ENCODE data around the gene R3HDM4. TPM values are rescaled to one million over a fixed set of nuclear protein-coding genes. Genes with fewer than 3 reads are reported as not detected.

Gene R3HDM4
- polyA plus RNA-seq, 2 of the 4 experiments (the other 2 are of a cell fraction) = 22.7 to 24.8 TPM

DNA sequence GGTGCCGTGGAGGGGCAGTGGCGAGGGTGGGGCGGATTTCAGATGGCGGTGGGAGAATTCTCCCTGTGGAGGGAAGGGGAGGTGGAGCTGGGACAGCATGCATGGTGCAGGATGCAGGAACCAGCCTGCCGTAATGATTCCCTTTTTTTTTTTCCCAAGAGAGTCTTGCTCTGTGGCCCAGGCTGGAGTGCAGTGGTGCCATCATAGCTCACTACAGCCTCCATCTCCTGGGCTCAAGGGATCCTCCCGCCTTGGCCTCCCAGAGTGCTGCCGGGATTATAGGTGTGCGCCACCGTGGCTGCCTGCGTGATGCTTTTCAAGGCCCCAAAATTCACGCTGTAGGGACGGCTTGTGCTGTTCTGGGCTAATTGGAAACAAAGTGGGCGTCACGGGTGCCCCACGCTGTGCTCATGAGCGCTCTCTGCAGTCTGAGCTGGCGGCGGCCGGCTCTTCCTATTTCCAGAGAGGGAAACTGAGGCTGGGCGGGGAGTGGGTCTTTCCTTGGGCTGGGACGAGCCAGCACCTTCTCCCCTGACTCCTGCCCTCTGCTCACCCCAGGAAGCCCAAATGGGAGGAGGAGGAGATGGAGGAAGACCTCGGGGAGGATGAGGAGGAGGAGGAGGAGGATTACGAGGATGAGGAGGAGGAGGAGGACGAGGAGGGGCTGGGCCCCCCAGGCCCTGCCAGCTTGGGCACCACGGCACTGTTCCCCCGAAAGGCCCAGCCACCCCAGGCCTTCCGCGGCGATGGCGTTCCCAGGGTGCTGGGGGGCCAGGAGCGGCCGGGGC is 19.0 kb upstream of the R3HDM4 start:
- ChIA-PET POLR2A (no interaction called here), CTCF (interaction anchor here (0.5 to 1.6 kb wide), 5 partner anchors 9 to 37 kb away, joined by 3 to 5 read pairs (median 5); no protein-coding TSS in a partner anchor)
- Histone ChIP-seq H3K4me3 (no peak overlapping the region), H3K9me3 (no peaks in the 10 kb centered on the region), H3K4me1 (peaks cover 42% of the 10 kb centered on the region), H3K27ac (peak overlapping the region in 1 of 2 experiments; percentile 88; a peak in 3 of 6 replicates), H3K4me2 (no peak overlapping the region)
- no peak for DNase-seq (ENCODE audit: low read depth in 1 of 2, low spot score in 1 of 2)
- TF ChIP-seq RCOR1 (IDR thresholded peaks at IDR 0.05; ENCODE audit: low read depth, low read length) = no peak
- no peak for TF ChIP-seq JUN (IDR thresholded peaks at IDR 0.05)
- TF ChIP-seq RAD21 (conservative IDR thresholded peaks at IDR 0.05 in 1 of 2, IDR thresholded peaks at IDR 0.05 in 1 of 2) = no peak
- TF ChIP-seq EP300 (IDR thresholded peaks at IDR 0.05) = no peak
- TF ChIP-seq, protein P1, sequence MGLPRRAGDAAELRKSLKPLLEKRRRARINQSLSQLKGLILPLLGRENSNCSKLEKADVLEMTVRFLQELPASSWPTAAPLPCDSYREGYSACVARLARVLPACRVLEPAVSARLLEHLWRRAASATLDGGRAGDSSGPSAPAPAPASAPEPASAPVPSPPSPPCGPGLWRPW (IDR thresholded peaks at IDR 0.05) = no peak
- no peak for TF ChIP-seq JUNB (IDR thresholded peaks at IDR 0.05)
- TF ChIP-seq MAFK (IDR thresholded peaks at IDR 0.05; ENCODE audit: partially characterized antibody) = no peak
- TF ChIP-seq KDM5A (IDR thresholded peaks at IDR 0.05) = no peak
- TF ChIP-seq CHD4 (IDR thresholded peaks at IDR 0.05; ENCODE audit: borderline replicate concordance) = no peak
- no peak for TF ChIP-seq NPAS2 (CRISPR knock-in tag; IDR thresholded peaks at IDR 0.05; ENCODE audit: borderline replicate concordance)
- no peak for TF ChIP-seq ZFP36 (IDR thresholded peaks at IDR 0.05; ENCODE audit: borderline replicate concordance, partially characterized antibody)
- TF ChIP-seq CEBPB (IDR thresholded peaks at IDR 0.05) = no peak
- TF ChIP-seq ZC3H11A (IDR thresholded peaks at IDR 0.05) = no peak
- TF ChIP-seq EHF (CRISPR knock-in tag; IDR thresholded peaks at IDR 0.05) = no peak
- TF ChIP-seq RNF2 (IDR thresholded peaks at IDR 0.05; ENCODE audit: borderline replicate concordance, low read depth) = no peak
- 93% methylated on average over 25 of the region's 32 CpGs for WGBS (ENCODE audit: missing lambda C conversion rate)
- no peak for FAIRE-seq
- no peak for ATAC-seq

DNA sequence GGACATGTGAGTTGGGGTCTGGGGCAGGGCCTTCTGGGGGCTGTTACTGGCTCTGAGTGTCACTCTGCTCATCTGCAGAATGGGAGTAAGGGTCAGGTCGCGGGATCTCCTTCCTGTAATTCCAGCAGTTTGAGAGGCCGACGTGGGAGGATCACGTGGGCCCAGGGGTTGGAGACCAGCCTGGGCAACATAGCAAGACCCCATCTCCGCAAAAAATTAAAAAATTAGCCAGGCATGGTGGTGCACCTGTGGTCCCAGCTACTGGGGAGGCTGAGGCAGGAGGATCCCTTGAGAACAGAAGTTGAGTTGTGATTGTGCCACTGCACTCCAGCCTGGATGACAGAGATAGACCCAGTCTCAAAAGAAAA is 16.9 kb upstream of the R3HDM4 start:
- FAIRE-seq = no peak

DNA sequence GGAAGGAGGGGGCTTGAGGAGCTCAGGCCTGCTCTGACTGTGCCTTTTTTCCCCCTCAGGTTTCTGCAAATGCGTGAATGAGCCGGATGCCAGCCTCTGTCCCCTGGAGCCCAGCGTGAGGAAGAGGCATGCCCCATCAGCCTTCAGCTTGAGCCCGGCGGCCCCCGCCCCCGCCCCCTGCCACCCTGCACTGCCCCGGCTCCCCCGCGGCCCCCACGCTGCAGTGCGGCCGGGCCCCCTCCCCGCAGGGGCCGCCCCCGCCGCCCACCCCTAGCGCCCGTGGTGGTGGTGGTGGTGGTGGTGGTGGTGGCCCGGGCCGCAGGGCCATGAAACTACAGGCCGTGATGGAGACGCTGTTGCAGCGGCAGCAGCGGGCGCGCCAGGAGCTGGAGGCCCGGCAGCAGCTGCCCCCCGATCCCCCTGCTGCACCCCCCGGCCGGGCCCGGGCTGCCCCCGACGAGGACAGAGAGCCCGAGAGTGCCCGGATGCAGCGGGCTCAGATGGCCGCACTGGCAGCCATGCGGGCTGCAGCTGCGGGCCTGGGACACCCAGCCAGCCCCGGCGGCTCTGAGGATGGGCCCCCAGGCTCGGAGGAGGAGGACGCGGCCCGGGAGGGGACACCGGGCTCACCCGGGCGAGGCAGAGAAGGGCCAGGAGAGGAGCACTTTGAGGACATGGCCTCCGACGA is 16.3 kb upstream of the R3HDM4 start:
- Histone ChIP-seq H3K4me1 (peaks cover 37% of the 10 kb centered on the region), H3K4me2 (no peak overlapping the region), H3K4me3 (no peak overlapping the region), H3K9me3 (no peaks in the 10 kb centered on the region), H3K27ac (no peak overlapping the region)
- DNase-seq (ENCODE audit: low read depth in 1 of 2, low spot score in 1 of 2) = no peak
- ChIA-PET POLR2A (no interaction called here), CTCF (interaction anchor here (1.0 to 2.5 kb wide), 2 partner anchors 31 to 53 kb away, joined by 4 to 5 read pairs; no protein-coding TSS in a partner anchor)
- WGBS (ENCODE audit: missing lambda C conversion rate) = 90% methylated on average over 12 of the region's 51 CpGs
- no peak for ATAC-seq
- no peak for FAIRE-seq
- TF ChIP-seq NR3C1 (IDR thresholded peaks at IDR 0.05) (no peak), RNF2 (IDR thresholded peaks at IDR 0.05; ENCODE audit: borderline replicate concordance, low read depth) (no peak), FOSB (CRISPR knock-in tag; IDR thresholded peaks at IDR 0.05) (no peak), HOXB5 (CRISPR knock-in tag; IDR thresholded peaks at IDR 0.05) (no peak), POLR2A (IDR thresholded peaks at IDR 0.05; ENCODE audit: low read length) (no peak), CEBPB (IDR thresholded peaks at IDR 0.05) (no peak), CHD4 (IDR thresholded peaks at IDR 0.05; ENCODE audit: borderline replicate concordance) (no peak), RARB (CRISPR knock-in tag; IDR thresholded peaks at IDR 0.05) (no peak), ZC3H11A (IDR thresholded peaks at IDR 0.05) (no peak), SMC3 (IDR thresholded peaks at IDR 0.05) (no peak), RCOR1 (IDR thresholded peaks at IDR 0.05; ENCODE audit: low read depth, low read length) (no peak)
- TF ChIP-seq, protein P2, sequence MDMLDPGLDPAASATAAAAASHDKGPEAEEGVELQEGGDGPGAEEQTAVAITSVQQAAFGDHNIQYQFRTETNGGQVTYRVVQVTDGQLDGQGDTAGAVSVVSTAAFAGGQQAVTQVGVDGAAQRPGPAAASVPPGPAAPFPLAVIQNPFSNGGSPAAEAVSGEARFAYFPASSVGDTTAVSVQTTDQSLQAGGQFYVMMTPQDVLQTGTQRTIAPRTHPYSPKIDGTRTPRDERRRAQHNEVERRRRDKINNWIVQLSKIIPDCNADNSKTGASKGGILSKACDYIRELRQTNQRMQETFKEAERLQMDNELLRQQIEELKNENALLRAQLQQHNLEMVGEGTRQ (IDR thresholded peaks at IDR 0.05) = no peak
- TF ChIP-seq, protein P3, sequence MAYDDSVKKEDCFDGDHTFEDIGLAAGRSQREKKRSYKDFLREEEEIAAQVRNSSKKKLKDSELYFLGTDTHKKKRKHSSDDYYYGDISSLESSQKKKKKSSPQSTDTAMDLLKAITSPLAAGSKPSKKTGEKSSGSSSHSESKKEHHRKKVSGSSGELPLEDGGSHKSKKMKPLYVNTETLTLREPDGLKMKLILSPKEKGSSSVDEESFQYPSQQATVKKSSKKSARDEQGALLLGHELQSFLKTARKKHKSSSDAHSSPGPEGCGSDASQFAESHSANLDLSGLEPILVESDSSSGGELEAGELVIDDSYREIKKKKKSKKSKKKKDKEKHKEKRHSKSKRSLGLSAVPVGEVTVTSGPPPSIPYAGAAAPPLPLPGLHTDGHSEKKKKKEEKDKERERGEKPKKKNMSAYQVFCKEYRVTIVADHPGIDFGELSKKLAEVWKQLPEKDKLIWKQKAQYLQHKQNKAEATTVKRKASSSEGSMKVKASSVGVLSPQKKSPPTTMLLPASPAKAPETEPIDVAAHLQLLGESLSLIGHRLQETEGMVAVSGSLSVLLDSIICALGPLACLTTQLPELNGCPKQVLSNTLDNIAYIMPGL (CRISPR knock-in tag; IDR thresholded peaks at IDR 0.05; ENCODE audit: borderline replicate concordance) = no peak

More for the DNA sequence above, 16.9 kb upstream of the R3HDM4 start:
- Histone ChIP-seq H3K4me3 (no peak overlapping the region), H3K4me2 (no peak overlapping the region), H3K9me3 (no peaks in the 10 kb centered on the region), H3K4me1 (peaks cover 39% of the 10 kb centered on the region), H3K27ac (no peak overlapping the region)
- TF ChIP-seq HOXB13 (CRISPR knock-in tag; IDR thresholded peaks at IDR 0.05; ENCODE audit: low read depth) (no peak), RCOR1 (IDR thresholded peaks at IDR 0.05; ENCODE audit: low read depth, low read length) (no peak), FOSB (CRISPR knock-in tag; IDR thresholded peaks at IDR 0.05) (no peak)
- TF ChIP-seq, protein P4, sequence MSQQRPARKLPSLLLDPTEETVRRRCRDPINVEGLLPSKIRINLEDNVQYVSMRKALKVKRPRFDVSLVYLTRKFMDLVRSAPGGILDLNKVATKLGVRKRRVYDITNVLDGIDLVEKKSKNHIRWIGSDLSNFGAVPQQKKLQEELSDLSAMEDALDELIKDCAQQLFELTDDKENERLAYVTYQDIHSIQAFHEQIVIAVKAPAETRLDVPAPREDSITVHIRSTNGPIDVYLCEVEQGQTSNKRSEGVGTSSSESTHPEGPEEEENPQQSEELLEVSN (IDR thresholded peaks at IDR 0.05; ENCODE audit: borderline replicate concordance, low read depth) = no peak
- ChIA-PET CTCF (interaction anchor here (0.6 to 2.5 kb wide), 3 partner anchors 31 to 159 kb away, joined by 4 to 5 read pairs (median 4); no protein-coding TSS in a partner anchor), POLR2A (no interaction called here)
- DNase-seq (ENCODE audit: low read depth in 1 of 2, low spot score in 1 of 2) = no peak
- WGBS (ENCODE audit: missing lambda C conversion rate) = 95% methylated on average over 6 of the region's 6 CpGs
- no peak for ATAC-seq

All from A549 (cell line).